Measurements from ENCODE around the gene WHAMM. TPM values are rescaled to one million over a fixed set of nuclear protein-coding genes. Genes with fewer than 3 reads are reported as not detected.

Gene WHAMM
- total RNA-seq, 5 donors from 2014 or later (not counting 1 experiment from before 2014, with no cell fraction given): 28.1 to 60.8 (median 34.1) TPM

DNA sequence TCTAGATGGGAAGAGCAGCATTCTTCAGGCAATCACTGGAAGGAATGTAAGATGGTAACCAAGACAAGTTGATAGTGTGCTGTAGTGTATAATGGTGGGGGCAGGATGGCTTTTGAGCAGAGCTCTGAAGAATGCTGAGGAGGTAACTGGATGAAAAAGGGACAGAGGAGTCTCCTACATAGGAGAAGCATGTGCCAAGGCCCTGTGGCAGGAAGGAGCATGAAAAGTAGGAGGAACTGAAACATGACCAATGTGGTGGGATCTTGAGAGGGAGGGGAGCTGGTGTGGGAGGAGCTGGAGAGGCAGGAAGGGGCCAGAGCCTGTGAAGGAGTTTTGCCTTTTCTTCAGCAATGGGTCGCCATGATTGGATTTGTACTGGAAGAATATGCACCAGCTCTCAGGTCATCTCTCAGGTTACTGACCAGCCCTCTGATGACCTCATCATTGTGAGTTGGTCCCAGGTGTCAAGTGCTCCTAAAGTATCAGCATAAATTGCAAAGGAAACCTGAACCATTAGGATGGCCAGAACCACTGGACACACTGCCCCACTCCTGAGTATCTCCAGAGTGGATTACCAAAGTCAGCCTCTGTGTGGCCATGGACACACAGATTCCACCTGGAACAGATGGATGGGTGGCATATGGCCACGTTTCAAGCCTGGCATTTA is 42.1 kb upstream of the WHAMM start:
- H3K4me1 Mint-ChIP-seq: no peaks in the 10 kb centered on the region
- POLR2A ChIA-PET: interaction anchor here (0.7 to 0.8 kb wide), 2 partner anchors 64 to 78 kb away, joined by 4 to 6 read pairs; no protein-coding TSS in a partner anchor

DNA sequence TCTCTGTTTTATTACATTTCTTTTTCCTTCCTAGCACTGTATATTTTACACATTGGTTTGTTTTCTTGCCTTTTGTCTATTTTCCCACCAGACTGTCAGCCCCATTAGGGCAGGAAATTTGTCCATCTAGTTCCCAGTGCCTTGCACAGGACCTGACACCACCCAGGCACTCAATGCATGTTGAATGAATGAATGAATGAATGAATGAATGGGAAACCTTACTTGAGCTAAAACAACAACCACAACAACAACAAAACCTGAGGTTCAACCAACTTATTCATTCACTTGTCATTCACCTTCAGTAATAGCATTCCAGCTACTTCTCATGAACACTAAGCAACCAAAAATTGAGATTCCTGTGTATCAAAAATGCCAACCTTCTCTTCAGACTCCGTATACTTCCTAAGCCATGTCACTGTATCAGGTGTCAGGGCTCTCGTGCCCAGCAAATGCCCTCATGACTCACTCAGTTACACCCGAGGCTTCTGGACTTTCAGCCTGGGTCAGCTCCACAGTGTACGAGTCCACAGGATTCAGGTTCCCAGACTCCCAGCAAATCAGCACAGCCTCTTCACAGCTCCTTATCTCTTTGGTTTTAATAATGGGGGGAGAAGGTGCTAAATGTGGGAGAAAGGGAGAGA is 40.9 kb upstream of the WHAMM start:
- ChIA-PET POLR2A (no interaction called here), CTCF (no interaction called here)
- Mint-ChIP-seq H3K27me3 (no peaks in the 10 kb centered on the region), H3K27ac (no peak overlapping the region), H3K4me3 (no peak overlapping the region), H3K4me1 (no peaks in the 10 kb centered on the region), H3K9me3 (no peaks in the 10 kb centered on the region), H3K36me3 (peaks cover 43% of the 10 kb centered on the region)
- ATAC-seq (replicated peaks in 1 of 4): no peak
- H3K9me3 ChIP-seq: no peaks in the 10 kb centered on the region
- H3K36me3 ChIP-seq (ENCODE audit: control insufficient read depth in 2 of 2, extremely low read depth in 1 of 2, insufficient read depth in 1 of 2, low read length in 1 of 2): peaks cover 0 to 6% of the 10 kb centered on the region in 2 donors
- no peak overlapping the region for H3K27ac ChIP-seq (ENCODE audit: low read length)
- no peak for DNase-seq
- peaks cover 0 to 4% of the 10 kb centered on the region in 2 experiments for H3K27me3 ChIP-seq (replicated peaks in 1 of 2; ENCODE audit: control insufficient read depth in 2 of 2, extremely low read depth in 1 of 2, insufficient read depth in 2 of 2, low read length in 1 of 2)
- no peaks in the 10 kb centered on the region for H3K4me1 ChIP-seq (ENCODE audit: control insufficient read depth in 1 of 2, extremely low read depth in 1 of 2, insufficient read depth in 2 of 2, low read length in 2 of 2)
- H3K4me3 ChIP-seq (ENCODE audit: control insufficient read depth in 1 of 2, extremely low read depth in 1 of 2, low read length in 1 of 2): no peak overlapping the region
- WGBS (ENCODE audit: insufficient coverage): 88% methylated on average over 3 of the region's 4 CpGs

More for the DNA sequence above, 42.1 kb upstream of the WHAMM start:
- no peaks in the 10 kb centered on the region for H3K9me3 ChIP-seq
- CTCF ChIA-PET: interaction anchor here in 1 of 2 donors (0.5 to 0.7 kb wide), 2 partner anchors 39 to 66 kb away, joined by 3 to 4 read pairs; no protein-coding TSS in a partner anchor
- peaks cover 0 to 4% of the 10 kb centered on the region in 2 experiments for H3K27me3 ChIP-seq (replicated peaks in 1 of 2; ENCODE audit: control insufficient read depth in 2 of 2, extremely low read depth in 1 of 2, insufficient read depth in 2 of 2, low read length in 1 of 2)
- WGBS (ENCODE audit: insufficient coverage): 100% methylated on average over 1 of the region's 2 CpGs
- Mint-ChIP-seq H3K27me3 (no peaks in the 10 kb centered on the region), H3K36me3 (peaks cover 47% of the 10 kb centered on the region), H3K27ac (no peak overlapping the region), H3K4me3 (no peak overlapping the region), H3K9me3 (no peaks in the 10 kb centered on the region)
- peaks cover 0 to 6% of the 10 kb centered on the region in 2 donors for H3K36me3 ChIP-seq (ENCODE audit: control insufficient read depth in 2 of 2, extremely low read depth in 1 of 2, insufficient read depth in 1 of 2, low read length in 1 of 2)
- ATAC-seq (replicated peaks in 1 of 4) (no peak), DNase-seq (no peak)
- H3K27ac ChIP-seq (ENCODE audit: low read length): no peak overlapping the region
- no peaks in the 10 kb centered on the region for H3K4me1 ChIP-seq (ENCODE audit: control insufficient read depth in 1 of 2, extremely low read depth in 1 of 2, insufficient read depth in 2 of 2, low read length in 2 of 2)
- H3K4me3 ChIP-seq (ENCODE audit: control insufficient read depth in 1 of 2, extremely low read depth in 1 of 2, low read length in 1 of 2): no peak overlapping the region

DNA sequence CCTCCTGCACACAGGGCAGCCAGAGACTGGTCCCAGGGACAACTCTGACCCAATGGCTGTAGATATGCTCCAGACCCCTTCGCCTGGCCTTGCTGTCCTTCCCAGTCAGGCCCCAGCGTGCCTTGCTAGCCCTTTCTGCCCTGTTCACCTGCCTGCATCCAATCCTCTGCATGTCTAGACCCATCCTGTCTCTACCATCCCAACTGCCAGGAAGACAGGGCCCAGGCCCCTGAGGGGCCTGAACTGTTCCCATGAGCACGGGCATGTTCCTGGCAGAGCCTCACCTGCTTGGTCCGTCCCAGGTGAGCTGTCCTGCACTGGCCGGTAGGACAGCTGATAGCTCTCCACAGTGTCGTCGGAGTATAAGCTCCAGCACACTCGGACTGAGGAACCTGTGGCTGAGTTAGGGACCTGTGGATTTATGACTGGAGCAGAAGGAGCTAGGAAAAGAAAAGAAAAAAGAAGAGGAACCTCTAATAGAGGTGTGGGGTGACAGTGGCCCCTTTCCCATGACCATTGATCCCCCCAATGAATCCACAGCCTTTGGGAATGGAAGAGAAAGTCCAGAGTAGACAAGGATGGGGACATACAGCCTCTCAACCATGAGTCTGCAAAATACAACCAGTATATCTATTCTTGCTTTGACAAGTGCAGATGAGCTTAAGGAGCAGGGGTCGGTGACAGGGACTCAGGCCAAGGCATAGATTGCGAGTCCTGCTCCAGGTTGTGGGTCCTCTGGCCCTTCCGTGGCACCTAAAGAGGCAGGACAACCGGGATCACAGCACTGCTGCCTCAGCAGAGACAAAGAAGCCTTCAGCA is 37.4 kb upstream of the WHAMM start:
- ATAC-seq (replicated peaks in 1 of 4) (no peak), DNase-seq (no peak)
- Mint-ChIP-seq H3K9me3 (no peaks in the 10 kb centered on the region), H3K27ac (no peak overlapping the region), H3K4me3 (no peak overlapping the region), H3K4me1 (no peaks in the 10 kb centered on the region), H3K27me3 (no peaks in the 10 kb centered on the region), H3K36me3 (peaks cover 23% of the 10 kb centered on the region)
- Histone ChIP-seq H3K27ac (ENCODE audit: low read length) (no peak overlapping the region), H3K4me3 (ENCODE audit: control insufficient read depth in 1 of 2, extremely low read depth in 1 of 2, low read length in 1 of 2) (no peak overlapping the region), H3K27me3 (replicated peaks in 1 of 2; ENCODE audit: control insufficient read depth in 2 of 2, extremely low read depth in 1 of 2, insufficient read depth in 2 of 2, low read length in 1 of 2) (peaks cover 0 to 6% of the 10 kb centered on the region in 2 experiments), H3K36me3 (ENCODE audit: control insufficient read depth in 2 of 2, extremely low read depth in 1 of 2, insufficient read depth in 1 of 2, low read length in 1 of 2) (no peaks in the 10 kb centered on the region), H3K9me3 (no peaks in the 10 kb centered on the region), H3K4me1 (ENCODE audit: control insufficient read depth in 1 of 2, extremely low read depth in 1 of 2, insufficient read depth in 2 of 2, low read length in 2 of 2) (no peaks in the 10 kb centered on the region)
- POLR2A ChIA-PET: no interaction called here
- 90% methylated on average over 6 of the region's 12 CpGs for WGBS (ENCODE audit: insufficient coverage)
- CTCF ChIA-PET: no interaction called here

DNA sequence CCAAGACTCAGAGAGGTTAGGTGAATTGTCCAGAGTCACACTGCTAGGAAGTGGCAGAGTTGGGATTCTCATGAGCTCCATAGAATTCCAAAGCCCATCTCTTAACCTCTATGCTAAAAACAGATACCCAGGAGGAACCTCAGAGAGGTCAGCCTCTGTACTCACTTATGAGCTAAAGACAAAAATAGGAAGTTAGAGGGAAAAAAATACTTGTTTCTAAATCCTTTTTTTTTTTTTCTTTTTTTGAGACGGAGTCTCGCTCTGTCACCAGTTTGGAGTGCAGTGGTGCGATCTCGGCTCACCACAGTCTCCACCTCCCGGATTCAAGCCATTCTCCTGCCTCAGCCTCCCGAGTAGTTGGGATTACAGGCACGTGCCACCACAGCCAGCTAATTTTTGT is 34.9 kb upstream of the WHAMM start:
- CTCF ChIA-PET: no interaction called here

DNA sequence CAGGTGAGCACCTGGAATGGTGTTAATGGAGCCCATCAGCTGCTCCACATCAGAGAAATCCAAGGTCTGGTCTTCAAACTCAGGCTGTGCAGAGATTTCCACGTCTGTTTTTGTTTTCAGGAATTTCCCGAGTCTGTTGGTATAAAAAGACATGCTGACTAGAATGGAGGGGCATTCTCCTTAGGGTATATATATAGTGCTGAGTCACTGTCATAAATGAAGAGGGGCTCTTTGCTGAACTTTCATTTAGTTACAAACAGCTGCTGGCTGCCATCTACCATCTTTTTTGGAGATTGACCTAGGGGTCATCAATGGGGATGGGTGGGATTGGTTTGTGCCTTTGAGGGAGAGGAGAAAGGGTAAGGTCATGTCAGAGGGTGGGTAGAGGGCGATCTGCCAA is 30.7 kb upstream of the WHAMM start:
- Mint-ChIP-seq H3K9me3 (no peaks in the 10 kb centered on the region), H3K36me3 (no peaks in the 10 kb centered on the region), H3K27ac (no peak overlapping the region), H3K27me3 (peaks cover 0 to under 1% of the 10 kb centered on the region in 2 donors), H3K4me1 (no peaks in the 10 kb centered on the region), H3K4me3 (no peak overlapping the region)
- ATAC-seq (replicated peaks in 1 of 4) (no peak), DNase-seq (no peak)
- ChIA-PET POLR2A (no interaction called here), CTCF (no interaction called here)
- Histone ChIP-seq H3K36me3 (ENCODE audit: control insufficient read depth in 2 of 2, extremely low read depth in 1 of 2, insufficient read depth in 1 of 2, low read length in 1 of 2) (no peaks in the 10 kb centered on the region), H3K9me3 (no peaks in the 10 kb centered on the region), H3K4me1 (ENCODE audit: control insufficient read depth in 1 of 2, extremely low read depth in 1 of 2, insufficient read depth in 2 of 2, low read length in 2 of 2) (no peaks in the 10 kb centered on the region), H3K27ac (ENCODE audit: low read length) (no peak overlapping the region), H3K4me3 (ENCODE audit: control insufficient read depth in 1 of 2, extremely low read depth in 1 of 2, low read length in 1 of 2) (no peak overlapping the region), H3K27me3 (replicated peaks in 1 of 2; ENCODE audit: control insufficient read depth in 2 of 2, extremely low read depth in 1 of 2, insufficient read depth in 2 of 2, low read length in 1 of 2) (peaks cover 0 to 6% of the 10 kb centered on the region in 2 experiments)
- no CpG with 5 or more reads among the region's 3 CpGs for WGBS (ENCODE audit: insufficient coverage)

More for the DNA sequence above, 34.9 kb upstream of the WHAMM start:
- no peak overlapping the region for H3K27ac ChIP-seq (ENCODE audit: low read length)
- H3K27me3 Mint-ChIP-seq: no peaks in the 10 kb centered on the region
- no peaks in the 10 kb centered on the region for H3K36me3 ChIP-seq (ENCODE audit: control insufficient read depth in 2 of 2, extremely low read depth in 1 of 2, insufficient read depth in 1 of 2, low read length in 1 of 2)
- WGBS (ENCODE audit: insufficient coverage): no CpG with 5 or more reads among the region's 7 CpGs
- H3K4me3 Mint-ChIP-seq: no peak overlapping the region
- H3K36me3 Mint-ChIP-seq: peaks cover 5% of the 10 kb centered on the region
- DNase-seq: no peak
- H3K9me3 Mint-ChIP-seq: no peaks in the 10 kb centered on the region
- no peaks in the 10 kb centered on the region for H3K4me1 Mint-ChIP-seq
- POLR2A ChIA-PET: interaction anchor here (0.5 to 0.6 kb wide), 2 partner anchors 52 to 59 kb away, joined by 4 read pairs; no protein-coding TSS in a partner anchor
- H3K9me3 ChIP-seq: no peaks in the 10 kb centered on the region
- ATAC-seq (replicated peaks in 1 of 4): no peak
- no peaks in the 10 kb centered on the region for H3K4me1 ChIP-seq (ENCODE audit: control insufficient read depth in 1 of 2, extremely low read depth in 1 of 2, insufficient read depth in 2 of 2, low read length in 2 of 2)
- peaks cover 0 to 6% of the 10 kb centered on the region in 2 experiments for H3K27me3 ChIP-seq (replicated peaks in 1 of 2; ENCODE audit: control insufficient read depth in 2 of 2, extremely low read depth in 1 of 2, insufficient read depth in 2 of 2, low read length in 1 of 2)
- no peak overlapping the region for H3K4me3 ChIP-seq (ENCODE audit: control insufficient read depth in 1 of 2, extremely low read depth in 1 of 2, low read length in 1 of 2)
- no peak overlapping the region for H3K27ac Mint-ChIP-seq

DNA sequence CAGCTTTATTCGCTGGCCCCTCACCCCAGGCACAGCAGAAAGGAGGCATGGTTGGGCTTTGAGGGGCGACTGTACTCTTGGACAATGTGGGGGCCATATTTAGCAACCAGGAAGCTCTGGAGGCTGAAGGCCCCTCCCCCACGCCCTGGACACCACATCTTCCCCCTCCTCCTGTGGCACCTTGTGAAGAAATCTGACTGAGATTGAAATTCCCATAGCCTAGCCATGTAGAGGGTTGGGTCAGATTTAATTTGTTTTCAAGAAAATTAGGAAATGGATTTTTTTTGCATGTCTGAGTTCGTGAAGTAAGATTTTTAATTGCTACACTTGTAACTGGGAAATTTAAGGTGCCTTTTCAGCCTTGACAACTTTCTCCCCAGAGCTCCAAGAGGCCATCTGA is 28.1 kb upstream of the WHAMM start:
- ATAC-seq (replicated peaks in 1 of 4): no peak
- Mint-ChIP-seq H3K27me3 (peaks cover 0 to 3% of the 10 kb centered on the region in 2 donors), H3K4me3 (no peak overlapping the region), H3K36me3 (no peaks in the 10 kb centered on the region), H3K9me3 (no peaks in the 10 kb centered on the region), H3K4me1 (no peaks in the 10 kb centered on the region), H3K27ac (no peak overlapping the region)
- no CpG with 5 or more reads among the region's 4 CpGs for WGBS (ENCODE audit: insufficient coverage)
- no peak overlapping the region for H3K27ac ChIP-seq (ENCODE audit: low read length)
- no peaks in the 10 kb centered on the region for H3K9me3 ChIP-seq
- POLR2A ChIA-PET: no interaction called here
- H3K36me3 ChIP-seq (ENCODE audit: control insufficient read depth in 2 of 2, extremely low read depth in 1 of 2, insufficient read depth in 1 of 2, low read length in 1 of 2): no peaks in the 10 kb centered on the region
- no peak overlapping the region for H3K4me3 ChIP-seq (ENCODE audit: control insufficient read depth in 1 of 2, extremely low read depth in 1 of 2, low read length in 1 of 2)
- H3K27me3 ChIP-seq (replicated peaks in 1 of 2; ENCODE audit: control insufficient read depth in 2 of 2, extremely low read depth in 1 of 2, insufficient read depth in 2 of 2, low read length in 1 of 2): peaks cover 2 to 4% of the 10 kb centered on the region in 2 experiments
- CTCF ChIA-PET: interaction anchor here in 1 of 2 donors (0.6 kb wide), 1 partner anchor 52 kb away, joined by 3 read pairs; no protein-coding TSS in a partner anchor
- no peak for DNase-seq
- no peaks in the 10 kb centered on the region for H3K4me1 ChIP-seq (ENCODE audit: control insufficient read depth in 1 of 2, extremely low read depth in 1 of 2, insufficient read depth in 2 of 2, low read length in 2 of 2)

Measured in T-cell (primary cell).